Activated gamma-delta T cell treated with Interleukin-2 at 50 U/mL for 16 hours (primary cell): ENCODE data around the gene SYNC.
"Not testable (repeated sequence)": the region's sequence is repeated elsewhere in the genome, so short reads cannot be mapped to it uniquely, and the experiment has no call there.

Source experiments
- DNase-seq: peaks from one replicate; pipeline ENCODE4 v3.0.0-alpha.2; 2020

SYNC gene

GRCh38 chr1:32636914-32637645 is 65.5 kb downstream of the SYNC start:
- DNase-seq, result no peak

- no peak for DNase-seq
These were observed 66.9 kb downstream of the SYNC start for GRCh38 chr1:32635508-32636277.

GRCh38 chr1:32632829-32633228 is 69.7 kb downstream of the SYNC start:
- DNase-seq, result no peak

GRCh38 chr1:32630173-32630572 is 72.4 kb downstream of the SYNC start:
- not testable (repeated sequence) for DNase-seq
